ENCODE results near the gene NRROS.

The NRROS gene

DNA sequence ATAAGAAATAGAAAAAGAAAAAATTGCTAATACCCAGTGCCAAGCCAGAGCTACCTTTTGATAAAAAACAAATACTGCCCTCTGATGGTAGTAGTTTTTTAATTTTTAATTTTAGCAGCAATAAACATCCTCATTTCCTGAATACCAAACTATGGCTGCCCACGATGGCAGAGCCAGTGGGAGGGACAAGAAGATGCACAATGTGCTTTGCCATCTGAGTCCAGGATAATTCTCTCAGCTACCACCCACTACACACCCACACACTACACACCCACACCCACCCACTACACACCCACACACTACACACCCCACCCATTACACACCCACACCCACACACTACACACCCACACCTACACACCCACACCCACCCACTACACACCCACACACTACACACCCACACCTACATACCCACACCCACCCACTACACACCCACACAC is 54.7 kb downstream of the NRROS start:
- TF ChIP-seq CTCF (IDR thresholded peaks at IDR 0.05; ENCODE audit: insufficient read depth, low read depth, low read length, missing control alignments), result no peak
- H3K4me3 ChIP-seq (ENCODE audit: low read depth, low read length), result no peak overlapping the region
- DNase-seq (ENCODE audit: low read depth), result no peak

DNA sequence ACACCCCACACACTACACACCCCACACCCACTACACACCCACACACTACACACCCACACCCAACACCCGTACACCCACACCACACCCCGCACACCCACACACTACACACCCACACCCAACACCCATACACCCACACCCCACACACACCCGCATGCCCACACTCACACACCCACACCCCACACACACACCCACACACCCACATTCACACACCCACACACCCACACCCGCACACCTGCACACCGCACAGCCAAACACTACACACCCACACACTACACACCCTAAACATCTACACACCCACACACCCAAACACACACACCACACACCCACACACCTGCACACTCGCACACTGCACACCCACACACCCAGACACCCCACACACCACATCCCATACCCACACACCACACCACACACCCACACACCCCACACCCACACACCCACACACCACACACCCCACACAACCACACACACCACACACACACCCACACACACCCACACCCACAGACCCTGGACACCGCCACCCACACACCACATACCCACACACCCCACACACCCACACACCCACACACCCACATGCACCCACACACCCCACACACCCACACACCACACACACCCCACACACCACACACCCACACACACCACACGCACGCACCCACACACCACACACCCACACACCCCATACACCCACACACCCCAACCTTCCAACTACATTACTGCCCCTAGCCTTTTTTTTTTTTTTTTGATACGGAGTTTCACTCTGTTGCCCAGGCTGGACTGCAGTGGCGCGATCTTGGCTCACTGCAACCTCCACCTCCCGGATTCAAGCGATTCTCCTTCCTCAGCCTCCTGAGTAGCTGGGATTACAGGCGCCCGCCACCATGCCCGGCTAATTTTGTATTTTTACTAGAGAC is 55.7 kb downstream of the NRROS start:
- H3K4me3 ChIP-seq (ENCODE audit: low read depth, low read length), result no peak overlapping the region
- no peak for DNase-seq (ENCODE audit: low read depth)
- no peak for TF ChIP-seq CTCF (IDR thresholded peaks at IDR 0.05; ENCODE audit: insufficient read depth, low read depth, low read length, missing control alignments)

DNA sequence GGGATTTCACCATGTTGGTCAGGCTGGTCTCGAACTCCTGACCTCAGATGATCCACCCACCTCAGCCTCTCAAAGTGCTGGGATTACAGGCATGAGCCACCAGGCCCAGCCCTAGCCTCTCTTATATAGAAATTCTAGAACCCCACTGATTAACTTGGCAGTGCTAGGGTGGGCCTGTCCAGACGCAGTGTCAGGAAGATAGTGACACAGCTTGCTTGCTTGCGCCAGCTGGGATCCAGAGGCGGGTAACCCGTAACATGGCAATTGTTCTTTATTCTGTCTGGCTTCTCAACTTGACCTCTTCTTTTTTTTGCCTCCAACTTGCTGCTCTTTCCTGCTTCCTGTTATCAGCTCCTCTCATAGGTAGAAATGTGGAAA is 56.3 kb downstream of the NRROS start:
- H3K4me3 ChIP-seq (ENCODE audit: low read depth, low read length), result no peak overlapping the region
- TF ChIP-seq CTCF (IDR thresholded peaks at IDR 0.05; ENCODE audit: insufficient read depth, low read depth, low read length, missing control alignments), result no peak
- no peak for DNase-seq (ENCODE audit: low read depth)

GRCh38 chr3:196697270-196697669 is 57.8 kb downstream of the NRROS start:
- TF ChIP-seq CTCF (IDR thresholded peaks at IDR 0.05; ENCODE audit: insufficient read depth, low read depth, low read length, missing control alignments), result no peak
- no peak for DNase-seq (ENCODE audit: low read depth)
- H3K4me3 ChIP-seq (ENCODE audit: low read depth, low read length), result no peak overlapping the region

- TF ChIP-seq CTCF (IDR thresholded peaks at IDR 0.05; ENCODE audit: insufficient read depth, low read depth, low read length, missing control alignments), result no peak
- no peak overlapping the region for H3K4me3 ChIP-seq (ENCODE audit: low read depth, low read length)
- no peak for DNase-seq (ENCODE audit: low read depth)
Observed at GRCh38 chr3:196699749-196700148, 60.3 kb downstream of the NRROS start.

DNA sequence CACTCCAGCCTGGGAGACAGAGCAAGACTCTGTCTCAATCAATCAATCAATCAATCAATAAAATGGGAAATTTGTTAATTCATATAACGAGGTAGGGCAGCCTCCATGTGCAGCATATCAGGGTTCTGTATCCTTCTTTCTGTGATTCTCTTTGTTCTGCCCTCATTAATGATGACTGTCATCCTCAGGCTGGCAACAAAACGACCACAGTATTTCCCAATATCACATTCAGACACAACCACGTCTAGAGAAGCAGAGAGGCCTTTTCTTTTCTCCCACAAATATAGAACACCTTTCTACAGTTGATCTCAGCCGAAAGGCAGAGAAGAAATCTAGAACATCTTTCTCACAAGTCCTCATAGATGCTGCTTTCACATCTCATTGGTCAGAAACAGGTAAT is 61.3 kb downstream of the NRROS start:
- H3K4me3 ChIP-seq (ENCODE audit: low read depth, low read length), result no peak overlapping the region
- DNase-seq (ENCODE audit: low read depth), result no peak
- TF ChIP-seq CTCF (IDR thresholded peaks at IDR 0.05; ENCODE audit: insufficient read depth, low read depth, low read length, missing control alignments), result no peak

DNA sequence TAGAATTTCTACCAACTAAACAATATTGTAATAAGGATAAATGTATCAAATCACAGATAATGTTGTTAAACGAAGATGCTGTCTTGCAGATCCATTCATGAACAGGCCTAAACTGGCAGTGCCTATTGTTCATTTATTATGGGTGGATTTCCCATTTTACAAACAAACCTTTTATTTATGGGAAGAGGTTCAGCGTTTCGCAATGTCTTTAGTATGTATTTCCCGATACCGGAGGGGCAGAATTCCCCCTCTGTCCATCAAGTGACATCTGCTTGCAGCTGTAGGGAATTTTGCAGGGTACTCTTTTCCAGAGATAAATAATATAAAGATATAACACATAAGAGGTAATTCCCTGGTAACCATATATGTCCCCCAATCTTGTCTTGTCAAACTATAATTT is 66.8 kb downstream of the NRROS start:
- H3K4me3 ChIP-seq (ENCODE audit: low read depth, low read length), result no peak overlapping the region
- no peak for DNase-seq (ENCODE audit: low read depth)
- TF ChIP-seq CTCF (IDR thresholded peaks at IDR 0.05; ENCODE audit: insufficient read depth, low read depth, low read length, missing control alignments), result no peak

Data from GM12865 (cell line).